Measurements from ENCODE around the gene TRNT1. TPM values are rescaled to one million over a fixed set of nuclear protein-coding genes. Genes with fewer than 3 reads are reported as not detected.

Gene TRNT1
- total RNA-seq, 1 experiment from 2014 or later: 39.7 TPM

GRCh38 chr3:3087279-3087678, 39.5 kb upstream of the TRNT1 start:
- Mint-ChIP-seq H3K4me3 (ENCODE audit: unreplicated experiment) (no peak overlapping the region), H3K4me1 (ENCODE audit: insufficient read depth, unreplicated experiment) (no peaks in the 10 kb centered on the region), H3K9me3 (ENCODE audit: unreplicated experiment) (no peaks in the 10 kb centered on the region), H3K36me3 (ENCODE audit: insufficient read depth, unreplicated experiment) (peaks cover 4% of the 10 kb centered on the region), H3K27me3 (ENCODE audit: insufficient read depth, unreplicated experiment) (peaks cover 2% of the 10 kb centered on the region), H3K27ac (ENCODE audit: low read depth, unreplicated experiment) (no peak overlapping the region)
- no peak for DNase-seq (ENCODE audit: unreplicated experiment)
- ChIA-PET POLR2A (no interaction called here), CTCF (interaction anchor here (0.8 kb wide), 1 partner anchor 16 kb away, joined by 3 read pairs; no protein-coding TSS in a partner anchor)
- no TSS peak for BruUV-seq (replicated peaks)
- TF ChIP-seq CTCF (IDR thresholded peaks at IDR 0.05; ENCODE audit: unreplicated experiment): no peak
- intact Hi-C loops (cut with micrococcal nuclease): no loop called here

DNA sequence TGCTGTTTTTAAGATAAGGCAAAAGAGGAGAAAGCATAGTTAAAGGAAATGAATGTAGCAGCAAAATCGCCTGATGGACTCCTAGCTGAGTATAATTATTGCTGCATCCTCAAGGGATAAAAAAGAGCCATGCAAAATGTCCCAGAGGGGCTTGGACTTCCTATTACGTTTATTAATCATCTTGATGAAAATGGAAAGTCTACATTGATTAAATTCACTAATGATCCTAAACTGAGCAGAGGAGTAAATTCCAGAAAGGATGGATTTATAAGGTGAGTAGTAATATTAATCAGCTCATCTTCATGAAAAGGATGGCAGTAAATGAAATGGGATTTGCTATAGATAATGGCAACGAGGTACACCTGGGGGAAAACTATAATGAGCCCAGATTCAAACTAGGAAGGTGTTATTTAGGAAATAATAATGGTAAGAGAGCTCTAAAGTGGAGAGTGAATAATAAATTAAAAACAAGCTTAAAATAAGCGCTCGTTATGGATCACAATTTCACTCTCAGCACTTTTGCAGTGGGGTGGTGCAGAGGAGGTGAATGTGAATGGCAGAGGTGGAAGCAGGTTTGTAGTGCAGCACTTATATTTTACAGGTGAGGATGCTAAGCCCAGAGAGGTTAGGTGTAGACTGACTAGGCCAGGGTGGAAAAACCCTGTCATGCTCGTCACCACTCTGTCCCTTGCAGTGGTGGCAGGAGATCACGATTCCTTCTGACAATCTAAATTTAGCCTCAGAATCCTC, 38.8 kb upstream of the TRNT1 start:
- POLR2A ChIA-PET: no interaction called here
- intact Hi-C loops (cut with micrococcal nuclease): no loop called here

GRCh38 chr3:3089017-3089416, 37.7 kb upstream of the TRNT1 start:
- Mint-ChIP-seq H3K4me3 (ENCODE audit: unreplicated experiment) (no peak overlapping the region), H3K27me3 (ENCODE audit: insufficient read depth, unreplicated experiment) (peaks cover 19% of the 10 kb centered on the region), H3K27ac (ENCODE audit: low read depth, unreplicated experiment) (no peak overlapping the region), H3K4me1 (ENCODE audit: insufficient read depth, unreplicated experiment) (no peaks in the 10 kb centered on the region), H3K36me3 (ENCODE audit: insufficient read depth, unreplicated experiment) (peaks cover 5% of the 10 kb centered on the region), H3K9me3 (ENCODE audit: unreplicated experiment) (no peaks in the 10 kb centered on the region)
- DNase-seq (ENCODE audit: unreplicated experiment): no peak
- ChIA-PET CTCF (no interaction called here), POLR2A (no interaction called here)
- intact Hi-C loops (cut with micrococcal nuclease): no loop called here
- no TSS peak for BruUV-seq (replicated peaks)
- no peak for TF ChIP-seq CTCF (IDR thresholded peaks at IDR 0.05; ENCODE audit: unreplicated experiment)

More for the DNA sequence above, 38.8 kb upstream of the TRNT1 start:
- no TSS peak for BruUV-seq (replicated peaks)
- Mint-ChIP-seq H3K4me1 (ENCODE audit: insufficient read depth, unreplicated experiment) (no peaks in the 10 kb centered on the region), H3K4me3 (ENCODE audit: unreplicated experiment) (no peak overlapping the region), H3K27ac (ENCODE audit: low read depth, unreplicated experiment) (no peak overlapping the region), H3K27me3 (ENCODE audit: insufficient read depth, unreplicated experiment) (peaks cover 8% of the 10 kb centered on the region), H3K9me3 (ENCODE audit: unreplicated experiment) (no peaks in the 10 kb centered on the region), H3K36me3 (ENCODE audit: insufficient read depth, unreplicated experiment) (peaks cover 5% of the 10 kb centered on the region)
- no peak for DNase-seq (ENCODE audit: unreplicated experiment)
- TF ChIP-seq CTCF (IDR thresholded peaks at IDR 0.05; ENCODE audit: unreplicated experiment): no peak
- CTCF ChIA-PET: no interaction called here

DNA sequence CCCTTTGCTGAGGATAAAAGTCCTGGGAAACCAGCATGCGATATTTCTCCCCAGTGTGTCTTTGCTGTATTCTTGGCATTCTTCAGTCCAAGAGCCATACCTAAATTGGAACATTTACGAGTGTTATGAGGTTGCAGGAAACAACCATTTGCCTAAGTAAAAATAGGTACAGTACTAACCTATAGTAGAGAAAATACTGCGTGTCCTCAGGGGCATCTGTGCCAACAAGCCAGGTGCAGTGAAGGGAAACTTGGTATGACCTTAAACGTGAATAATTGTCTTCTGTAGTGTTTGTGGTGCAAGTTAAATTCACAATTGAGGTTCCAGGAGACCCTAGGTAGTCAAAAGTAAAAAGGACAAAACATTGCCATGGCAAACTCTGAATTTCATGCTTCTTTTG, 28.8 kb upstream of the TRNT1 start:
- no peak overlapping the region for H3K4me3 Mint-ChIP-seq (ENCODE audit: unreplicated experiment)
- intact Hi-C loops (cut with micrococcal nuclease): no loop called here
- ChIA-PET POLR2A (no interaction called here), CTCF (no interaction called here)
- H3K27ac Mint-ChIP-seq (ENCODE audit: low read depth, unreplicated experiment): no peak overlapping the region
- DNase-seq (ENCODE audit: unreplicated experiment): no peak
- no peaks in the 10 kb centered on the region for H3K36me3 Mint-ChIP-seq (ENCODE audit: insufficient read depth, unreplicated experiment)
- BruUV-seq (replicated peaks): no TSS peak
- peaks cover 42% of the 10 kb centered on the region for H3K27me3 Mint-ChIP-seq (ENCODE audit: insufficient read depth, unreplicated experiment)
- H3K4me1 Mint-ChIP-seq (ENCODE audit: insufficient read depth, unreplicated experiment): no peaks in the 10 kb centered on the region
- no peaks in the 10 kb centered on the region for H3K9me3 Mint-ChIP-seq (ENCODE audit: unreplicated experiment)
- no peak for TF ChIP-seq CTCF (IDR thresholded peaks at IDR 0.05; ENCODE audit: unreplicated experiment)

Measured in MCF 10A (cell line).